Naive B cell (primary cell): ENCODE measurements around the gene PLCB4. TPM values are rescaled to one million over a fixed set of nuclear protein-coding genes. Genes with fewer than 3 reads are reported as not detected.

ENCODE experiments used
- ATAC-seq, 2 donors: fragments of 150-1000 bp; cut with Tn5 transposase; 2 replicates each; pipeline ENCODE4 v1.10.0; 2021; ENCODE audit warnings: low read depth in 2 of 2, mild to moderate bottlenecking in 2 of 2, moderate library complexity in 2 of 2
- DNase-seq: peaks from one replicate; pipeline ENCODE4 v3.0.0; 2022
- H3K27ac Mint-ChIP-seq, 6 donors: one replicate each; pipeline ENCODE4 v1.8.0; 2020 to 2022; ENCODE audit warnings: mild to moderate bottlenecking in 6 of 6, mixed read lengths in 6 of 6, moderate library complexity in 5 of 6, inconsistent platforms in 2 of 6
- H3K27me3 Mint-ChIP-seq, 3 donors: one replicate each; pipeline ENCODE4 v1.8.0; 2021 to 2022; ENCODE audit warnings: mixed read lengths in 3 of 3, mild to moderate bottlenecking in 1 of 3
- H3K36me3 Mint-ChIP-seq, 2 donors: one replicate each; pipeline ENCODE4 v1.8.0; 2020 to 2022; ENCODE audit warnings: mixed read lengths in 2 of 2, inconsistent platforms in 1 of 2, mild to moderate bottlenecking in 1 of 2
- H3K4me1 Mint-ChIP-seq, 3 donors: one replicate each; pipeline ENCODE4 v1.8.0; 2020 to 2022; ENCODE audit warnings: mixed read lengths in 3 of 3, inconsistent platforms in 1 of 3, mild to moderate bottlenecking in 1 of 3, moderate library complexity in 1 of 3
- H3K4me3 Mint-ChIP-seq, 8 donors: one replicate each; pipeline ENCODE4 v1.8.0; 2020 to 2022; ENCODE audit warnings: mild to moderate bottlenecking in 8 of 8, mixed read lengths in 8 of 8, moderate library complexity in 8 of 8, inconsistent platforms in 2 of 8
- H3K9me3 Mint-ChIP-seq, 7 donors: one replicate each; pipeline ENCODE4 v1.8.0; 2020 to 2022; ENCODE audit warnings: mixed read lengths in 7 of 7, mild to moderate bottlenecking in 5 of 7, inconsistent platforms in 2 of 7, moderate library complexity in 1 of 7
- polyA plus RNA-seq, 6 donors: library from polyadenylated mRNA; unstranded; fragments of 300-500 nt; fragmentation: Illumina TruSeq; gene quantifications; one replicate each; pipeline ENCODE4 v1.2.3, GENCODE V29; 2021; ENCODE audit warnings: low read depth in 6 of 6

PLCB4 gene
- polyA plus RNA-seq, 6 donors from 2014 or later: not detected

GRCh38 chr20:9441948-9442347 is 373.1 kb downstream of the PLCB4 start:
- Mint-ChIP-seq H3K27me3 (no peaks in the 10 kb centered on the region), H3K27ac (no peak overlapping the region), H3K36me3 (peaks cover 0 to 10% of the 10 kb centered on the region in 2 donors), H3K9me3 (peaks cover 2 to 14% (median 7%) of the 10 kb centered on the region in 7 donors), H3K4me3 (no peak overlapping the region), H3K4me1 (no peaks in the 10 kb centered on the region)
- no peak for ATAC-seq
- DNase-seq: no peak

GRCh38 chr20:9442858-9443257 is 374.0 kb downstream of the PLCB4 start:
- Mint-ChIP-seq H3K27ac (no peak overlapping the region), H3K27me3 (no peaks in the 10 kb centered on the region), H3K9me3 (peaks cover 2 to 9% (median 7%) of the 10 kb centered on the region in 7 donors), H3K4me3 (no peak overlapping the region), H3K36me3 (peaks cover 0 to 10% of the 10 kb centered on the region in 2 donors), H3K4me1 (no peaks in the 10 kb centered on the region)
- DNase-seq: no peak
- no peak for ATAC-seq

- DNase-seq (no peak), ATAC-seq (no peak)
- no peaks in the 10 kb centered on the region for H3K4me1 Mint-ChIP-seq
- no peaks in the 10 kb centered on the region for H3K9me3 Mint-ChIP-seq
- H3K36me3 Mint-ChIP-seq: no peaks in the 10 kb centered on the region
- H3K27ac Mint-ChIP-seq: no peak overlapping the region
- H3K4me3 Mint-ChIP-seq: no peak overlapping the region
- H3K27me3 Mint-ChIP-seq: no peaks in the 10 kb centered on the region
These were observed 376.0 kb downstream of the PLCB4 start for GRCh38 chr20:9444921-9445320.

GRCh38 chr20:9447182-9447581 is 378.3 kb downstream of the PLCB4 start:
- Mint-ChIP-seq H3K4me3 (no peak overlapping the region), H3K36me3 (no peaks in the 10 kb centered on the region), H3K9me3 (no peaks in the 10 kb centered on the region), H3K27me3 (no peaks in the 10 kb centered on the region), H3K27ac (no peak overlapping the region), H3K4me1 (no peaks in the 10 kb centered on the region)
- DNase-seq (no peak), ATAC-seq (no peak)

- H3K27me3 Mint-ChIP-seq: no peaks in the 10 kb centered on the region
- ATAC-seq: no peak
- H3K36me3 Mint-ChIP-seq: no peaks in the 10 kb centered on the region
- H3K9me3 Mint-ChIP-seq: no peaks in the 10 kb centered on the region
- H3K4me3 Mint-ChIP-seq: no peak overlapping the region
- H3K4me1 Mint-ChIP-seq: peaks cover 0 to 2% (median 0%) of the 10 kb centered on the region in 3 donors
- DNase-seq: no peak
- H3K27ac Mint-ChIP-seq: no peak overlapping the region
These were observed 384.3 kb downstream of the PLCB4 start for GRCh38 chr20:9453201-9453600.

- no peak for DNase-seq
- no peak for ATAC-seq
- no peaks in the 10 kb centered on the region for H3K27me3 Mint-ChIP-seq
- H3K36me3 Mint-ChIP-seq: no peaks in the 10 kb centered on the region
- H3K4me1 Mint-ChIP-seq: peaks cover 0 to 2% (median 0%) of the 10 kb centered on the region in 3 donors
- no peaks in the 10 kb centered on the region for H3K9me3 Mint-ChIP-seq
- H3K27ac Mint-ChIP-seq: no peak overlapping the region
- no peak overlapping the region for H3K4me3 Mint-ChIP-seq
These were observed 385.9 kb downstream of the PLCB4 start for GRCh38 chr20:9454791-9455190.

- no peak for ATAC-seq
- Mint-ChIP-seq H3K4me1 (peaks cover 0 to 2% (median 0%) of the 10 kb centered on the region in 3 donors), H3K9me3 (no peaks in the 10 kb centered on the region), H3K4me3 (no peak overlapping the region), H3K27me3 (no peaks in the 10 kb centered on the region), H3K27ac (no peak overlapping the region), H3K36me3 (no peaks in the 10 kb centered on the region)
- no peak for DNase-seq
These were observed 388.2 kb downstream of the PLCB4 start for GRCh38 chr20:9457136-9457535.

- no peak overlapping the region for H3K27ac Mint-ChIP-seq
- no peak for ATAC-seq
- H3K27me3 Mint-ChIP-seq: no peaks in the 10 kb centered on the region
- no peak for DNase-seq
- no peak overlapping the region for H3K4me3 Mint-ChIP-seq
- peaks cover 0 to 4% (median 0%) of the 10 kb centered on the region in 7 donors for H3K9me3 Mint-ChIP-seq
- H3K36me3 Mint-ChIP-seq: no peaks in the 10 kb centered on the region
- H3K4me1 Mint-ChIP-seq: peaks cover 0 to 2% (median 0%) of the 10 kb centered on the region in 3 donors
These were observed 389.4 kb downstream of the PLCB4 start for GRCh38 chr20:9458138-9458796.

- H3K27me3 Mint-ChIP-seq: peaks cover 0 to 5% (median 0%) of the 10 kb centered on the region in 3 donors
- peaks cover 0 to 2% (median 0%) of the 10 kb centered on the region in 3 donors for H3K4me1 Mint-ChIP-seq
- peaks cover 0 to 5% (median 2%) of the 10 kb centered on the region in 7 donors for H3K9me3 Mint-ChIP-seq
- no peak overlapping the region for H3K27ac Mint-ChIP-seq
- ATAC-seq (no peak), DNase-seq (no peak)
- no peak overlapping the region for H3K4me3 Mint-ChIP-seq
- H3K36me3 Mint-ChIP-seq: no peaks in the 10 kb centered on the region
These were observed 391.6 kb downstream of the PLCB4 start for GRCh38 chr20:9460518-9460917.

GRCh38 chr20:9467995-9468394 is 399.1 kb downstream of the PLCB4 start:
- H3K4me1 Mint-ChIP-seq: peaks cover 0 to 6% (median 0%) of the 10 kb centered on the region in 3 donors
- no peak overlapping the region for H3K4me3 Mint-ChIP-seq
- peaks cover 0 to 9% (median 0%) of the 10 kb centered on the region in 3 donors for H3K27me3 Mint-ChIP-seq
- no peak overlapping the region for H3K27ac Mint-ChIP-seq
- no peak for DNase-seq
- ATAC-seq: no peak
- peaks cover 0 to 14% (median 2%) of the 10 kb centered on the region in 7 donors for H3K9me3 Mint-ChIP-seq
- H3K36me3 Mint-ChIP-seq: no peaks in the 10 kb centered on the region

GRCh38 chr20:9474835-9475415 is 406.0 kb downstream of the PLCB4 start:
- H3K4me1 Mint-ChIP-seq: no peaks in the 10 kb centered on the region
- H3K9me3 Mint-ChIP-seq: no peaks in the 10 kb centered on the region
- H3K27ac Mint-ChIP-seq: no peak overlapping the region
- H3K36me3 Mint-ChIP-seq: no peaks in the 10 kb centered on the region
- DNase-seq (no peak), ATAC-seq (no peak)
- no peak overlapping the region for H3K4me3 Mint-ChIP-seq
- H3K27me3 Mint-ChIP-seq: peaks cover 0 to 4% (median 0%) of the 10 kb centered on the region in 3 donors

- Mint-ChIP-seq H3K9me3 (no peaks in the 10 kb centered on the region), H3K36me3 (no peaks in the 10 kb centered on the region), H3K27ac (no peak overlapping the region), H3K27me3 (peaks cover 0 to 4% (median 0%) of the 10 kb centered on the region in 3 donors), H3K4me3 (no peak overlapping the region), H3K4me1 (no peaks in the 10 kb centered on the region)
- ATAC-seq (no peak), DNase-seq (no peak)
These were observed 406.6 kb downstream of the PLCB4 start for GRCh38 chr20:9475456-9475855.

GRCh38 chr20:9476174-9476573 is 407.3 kb downstream of the PLCB4 start:
- peaks cover 0 to 6% (median 0%) of the 10 kb centered on the region in 3 donors for H3K4me1 Mint-ChIP-seq
- peak overlapping the region in 1 of 8 donors; percentile 1 for H3K4me3 Mint-ChIP-seq
- DNase-seq (no peak), ATAC-seq (no peak)
- H3K9me3 Mint-ChIP-seq: no peaks in the 10 kb centered on the region
- H3K36me3 Mint-ChIP-seq: no peaks in the 10 kb centered on the region
- H3K27me3 Mint-ChIP-seq: peaks cover 0 to 4% (median 0%) of the 10 kb centered on the region in 3 donors
- no peak overlapping the region for H3K27ac Mint-ChIP-seq

- no peak overlapping the region for H3K4me3 Mint-ChIP-seq
- H3K27ac Mint-ChIP-seq: no peak overlapping the region
- H3K9me3 Mint-ChIP-seq: no peaks in the 10 kb centered on the region
- ATAC-seq (no peak), DNase-seq (no peak)
- H3K4me1 Mint-ChIP-seq: peaks cover 0 to 6% (median 4%) of the 10 kb centered on the region in 3 donors
- peaks cover 0 to 4% (median 0%) of the 10 kb centered on the region in 3 donors for H3K27me3 Mint-ChIP-seq
- H3K36me3 Mint-ChIP-seq: no peaks in the 10 kb centered on the region
These were observed 407.8 kb downstream of the PLCB4 start for GRCh38 chr20:9476637-9477036.
